A673 (cell line): ENCODE data around the gene OXNAD1. TPM values are rescaled to one million over a fixed set of nuclear protein-coding genes. Genes with fewer than 3 reads are reported as not detected.

Source experiments
- BruUV-seq: library from RNA; stranded (reverse); fragments of 400-500 nt; replicated peaks from 2 replicates; lab custom pipeline; 2021; lab: Mats Ljungman, UMichigan
- CTCF ChIA-PET: fragments of 300-600 bp; sonication (Branson Sonifier 250); formaldehyde crosslinking; loops from one replicate; lab custom pipeline; 2022; ENCODE audit warnings: antibody characterized with exemption; lab: Charles Lee
- POLR2A ChIA-PET: fragments of 300-600 bp; sonication (Branson Sonifier 250); formaldehyde crosslinking; loops from one replicate; lab custom pipeline; 2022; ENCODE audit warnings: antibody characterized with exemption; ENCODE audit not compliant: low non-redundant PET; lab: Charles Lee
- DNase-seq: peaks from one replicate; pipeline ENCODE4 v3.0.0-alpha.2; 2015; ENCODE audit warnings: low spot score
- H3K27ac ChIP-seq: fragments of 200-600 bp; sonication (generic); 2 replicates; pipeline ENCODE4 v1.5.1; 2016; ENCODE audit warnings: mixed run types, low read depth, mild to moderate bottlenecking, mixed read lengths, antibody characterized with exemption, low read length; ENCODE audit not compliant: poor library complexity, severe bottlenecking
- H3K27me3 ChIP-seq: fragments of 200-600 bp; sonication (generic); replicated peaks from 2 replicates; pipeline ENCODE4 v1.6.1; 2017; ENCODE audit warnings: mixed run types, low read depth, mild to moderate bottlenecking, mixed read lengths, antibody characterized with exemption, low read length; ENCODE audit not compliant: insufficient read depth, poor library complexity
- H3K36me3 ChIP-seq: fragments of 200-600 bp; sonication (generic); 2 replicates; pipeline ENCODE4 v1.6.1; 2016; ENCODE audit warnings: mixed run types, mild to moderate bottlenecking, mixed read lengths, antibody characterized with exemption, low read length; ENCODE audit not compliant: insufficient read depth, poor library complexity, severe bottlenecking
- H3K4me1 ChIP-seq: fragments of 200-600 bp; sonication (generic); 2 replicates; pipeline ENCODE4 v1.6.1; 2017; ENCODE audit warnings: mixed run types, mild to moderate bottlenecking, mixed read lengths, antibody characterized with exemption, low read length; ENCODE audit not compliant: insufficient read depth, poor library complexity, severe bottlenecking
- H3K4me3 ChIP-seq: fragments of 200-600 bp; sonication (generic); 2 replicates; pipeline ENCODE4 v1.5.1; 2016; ENCODE audit warnings: low read depth, mixed run types, mild to moderate bottlenecking, mixed read lengths, low read length; ENCODE audit not compliant: poor library complexity, severe bottlenecking
- H3K9me3 ChIP-seq: fragments of 200-600 bp; sonication (generic); 2 replicates; pipeline ENCODE4 v1.6.1; 2016; ENCODE audit warnings: mixed run types, low read depth, mild to moderate bottlenecking, mixed read lengths, antibody characterized with exemption, low read length; ENCODE audit not compliant: poor library complexity, severe bottlenecking
- EZH2 ChIP-seq: fragments of 200-600 bp; sonication (generic); IDR thresholded peaks from 2 replicates; pipeline ENCODE4 v1.6.1; 2017; ENCODE audit warnings: borderline replicate concordance, low read depth, mild to moderate bottlenecking, mixed read lengths, antibody characterized with exemption, low read length; ENCODE audit not compliant: poor library complexity, severe bottlenecking
- intact Hi-C: fragments of 100-400 bp; cut with micrococcal nuclease; formaldehyde crosslinking; loops from one replicate; pipeline ENCODE4 v1.10.0; 2022; ENCODE audit not compliant: unreplicated experiment
- total RNA-seq: library from RNA; stranded (reverse); gene quantifications from 2 replicates; pipeline ENCODE4 v1.2.3, GENCODE V29; 2021
- TF ChIP-seq, protein P1 (sequence below): fragments of 300-800, 200-600 bp; sonication (generic); conservative IDR thresholded peaks from 2 replicates; pipeline ENCODE4 v1.5.1; 2017; ENCODE audit warnings: low read depth, mild to moderate bottlenecking, antibody characterized with exemption, low read length, moderate library complexity, mixed read lengths

OXNAD1 gene
- total RNA-seq, 1 experiment from 2014 or later: 21.5 TPM

DNA sequence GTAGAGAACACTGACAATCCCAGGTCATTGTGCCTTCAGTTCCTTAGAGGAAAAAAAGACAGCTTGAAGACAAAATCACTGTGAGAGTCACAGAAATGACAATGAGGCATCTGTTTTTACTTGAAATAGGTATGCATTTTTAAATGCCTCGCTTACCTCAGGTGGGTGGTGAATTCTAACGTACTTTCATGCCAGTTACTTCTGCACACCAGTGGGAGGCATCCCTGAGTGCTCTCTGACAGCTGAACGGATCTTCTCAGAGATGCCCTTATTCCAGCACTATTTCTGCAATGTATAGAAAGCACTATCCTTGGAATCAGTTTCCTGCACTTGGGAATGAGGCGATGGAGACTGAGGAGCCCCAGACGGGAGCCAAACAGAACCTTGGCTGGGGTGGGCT lies 16.5 kb upstream of the OXNAD1 start:
- no TSS peak for BruUV-seq
- no peaks in the 10 kb centered on the region for H3K4me1 ChIP-seq
- no peaks in the 10 kb centered on the region for H3K36me3 ChIP-seq
- CTCF ChIA-PET: interaction anchor here (0.6 to 0.8 kb wide), 3 partner anchors 12 to 442 kb away, joined by 3 to 5 read pairs (median 4); no protein-coding TSS in a partner anchor
- H3K27ac ChIP-seq: no peak overlapping the region
- TF ChIP-seq EZH2: no peak
- TF ChIP-seq, protein P1, sequence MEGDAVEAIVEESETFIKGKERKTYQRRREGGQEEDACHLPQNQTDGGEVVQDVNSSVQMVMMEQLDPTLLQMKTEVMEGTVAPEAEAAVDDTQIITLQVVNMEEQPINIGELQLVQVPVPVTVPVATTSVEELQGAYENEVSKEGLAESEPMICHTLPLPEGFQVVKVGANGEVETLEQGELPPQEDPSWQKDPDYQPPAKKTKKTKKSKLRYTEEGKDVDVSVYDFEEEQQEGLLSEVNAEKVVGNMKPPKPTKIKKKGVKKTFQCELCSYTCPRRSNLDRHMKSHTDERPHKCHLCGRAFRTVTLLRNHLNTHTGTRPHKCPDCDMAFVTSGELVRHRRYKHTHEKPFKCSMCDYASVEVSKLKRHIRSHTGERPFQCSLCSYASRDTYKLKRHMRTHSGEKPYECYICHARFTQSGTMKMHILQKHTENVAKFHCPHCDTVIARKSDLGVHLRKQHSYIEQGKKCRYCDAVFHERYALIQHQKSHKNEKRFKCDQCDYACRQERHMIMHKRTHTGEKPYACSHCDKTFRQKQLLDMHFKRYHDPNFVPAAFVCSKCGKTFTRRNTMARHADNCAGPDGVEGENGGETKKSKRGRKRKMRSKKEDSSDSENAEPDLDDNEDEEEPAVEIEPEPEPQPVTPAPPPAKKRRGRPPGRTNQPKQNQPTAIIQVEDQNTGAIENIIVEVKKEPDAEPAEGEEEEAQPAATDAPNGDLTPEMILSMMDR: no peak
- no peaks in the 10 kb centered on the region for H3K9me3 ChIP-seq
- H3K27me3 ChIP-seq: no peaks in the 10 kb centered on the region
- no peak overlapping the region for H3K4me3 ChIP-seq
- intact Hi-C loops: loop anchor here (2.0 to 5.0 kb wide), 2 partner anchors 616 to 1046 kb away; no protein-coding TSS in a partner anchor
- DNase-seq: no peak
- POLR2A ChIA-PET: no interaction called here

DNA sequence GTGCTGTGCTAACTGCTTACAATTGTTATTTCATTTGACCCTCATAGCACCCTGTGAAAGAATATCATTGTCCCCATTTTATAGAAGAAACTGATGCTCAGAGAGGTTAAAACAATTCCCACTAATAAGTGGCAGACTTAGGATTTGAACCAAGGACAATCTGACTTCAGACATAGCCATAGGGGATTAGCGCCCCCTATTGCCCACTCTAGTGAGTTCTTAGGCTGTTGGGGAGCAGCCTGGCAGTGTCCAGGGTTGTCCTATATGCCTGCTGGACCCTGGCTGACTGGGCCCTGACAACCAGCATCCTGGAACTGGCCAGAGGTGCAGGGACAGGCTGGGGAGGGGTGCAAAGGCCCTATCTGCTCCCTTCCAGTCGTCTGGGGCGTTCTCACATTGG lies 15.7 kb upstream of the OXNAD1 start:
- ChIA-PET POLR2A (no interaction called here), CTCF (no interaction called here)
- peak; percentile 27 for DNase-seq
- intact Hi-C loops: loop anchor here (2.0 to 5.0 kb wide), 2 partner anchors 617 to 1047 kb away; no protein-coding TSS in a partner anchor
- no peak overlapping the region for H3K27ac ChIP-seq
- no peaks in the 10 kb centered on the region for H3K36me3 ChIP-seq
- no peaks in the 10 kb centered on the region for H3K4me1 ChIP-seq
- no peaks in the 10 kb centered on the region for H3K27me3 ChIP-seq
- H3K4me3 ChIP-seq: no peak overlapping the region
- no peaks in the 10 kb centered on the region for H3K9me3 ChIP-seq
- no TSS peak for BruUV-seq
- TF ChIP-seq, protein P1: peak; percentile 58
- no peak for TF ChIP-seq EZH2

DNA sequence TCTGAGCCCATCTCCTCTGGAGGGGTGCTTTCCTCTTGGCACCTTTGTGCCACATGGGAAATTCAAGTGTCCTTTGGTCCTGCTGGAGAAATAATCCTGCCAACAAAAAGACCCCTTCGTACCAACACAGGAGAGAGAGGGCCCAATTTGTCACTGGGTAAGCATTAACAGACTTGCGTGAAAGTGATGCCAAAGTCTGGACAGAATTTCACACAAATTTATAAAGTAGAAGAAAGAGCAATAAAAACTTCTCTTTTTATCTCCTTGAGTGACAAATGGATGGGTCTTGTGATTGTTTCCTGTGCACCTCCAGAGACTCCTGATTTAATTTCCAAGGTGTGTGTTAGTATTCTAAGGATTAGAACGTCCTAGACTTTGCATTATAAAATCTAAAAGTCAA lies 15.1 kb upstream of the OXNAD1 start:
- BruUV-seq: no TSS peak
- no peaks in the 10 kb centered on the region for H3K9me3 ChIP-seq
- POLR2A ChIA-PET: no interaction called here
- no peaks in the 10 kb centered on the region for H3K27me3 ChIP-seq
- no peak overlapping the region for H3K27ac ChIP-seq
- H3K36me3 ChIP-seq: no peaks in the 10 kb centered on the region
- DNase-seq: no peak
- no peaks in the 10 kb centered on the region for H3K4me1 ChIP-seq
- CTCF ChIA-PET: no interaction called here
- H3K4me3 ChIP-seq: no peak overlapping the region
- no peak for TF ChIP-seq EZH2
- intact Hi-C loops: loop anchor here (2.0 to 5.0 kb wide), 2 partner anchors 618 to 1047 kb away; no protein-coding TSS in a partner anchor
